ELR (cell line): ENCODE data around the gene CYTH2.

Source experiments
- DNase-seq: peaks from one replicate; pipeline ENCODE4 v3.0.0-alpha.2; 2015; ENCODE audit warnings: low read depth

CYTH2 gene

GRCh38 chr19:48469289-48469881, at the start of gene CYTH2:
Gene CYTH2 (plus strand): TSS chr19:48469369. CDS start chr19:48469508, 139 bp downstream.
- peak; percentile 84 for DNase-seq

GRCh38 chr19:48421548-48421947, 47.6 kb upstream of the CYTH2 start:
- no peak for DNase-seq

- peak; percentile 76 for DNase-seq
These were observed 44.4 kb upstream of the CYTH2 start for GRCh38 chr19:48424694-48425219.

GRCh38 chr19:48428670-48429069, 40.5 kb upstream of the CYTH2 start:
- no peak for DNase-seq

- no peak for DNase-seq
These were observed 35.8 kb upstream of the CYTH2 start for GRCh38 chr19:48433337-48433736.

- DNase-seq: no peak
These were observed 32.6 kb upstream of the CYTH2 start for GRCh38 chr19:48436586-48436985.

GRCh38 chr19:48441360-48442050, 27.7 kb upstream of the CYTH2 start:
- DNase-seq: no peak

- no peak for DNase-seq
These were observed 26.8 kb upstream of the CYTH2 start for GRCh38 chr19:48442116-48443035.

GRCh38 chr19:48443256-48443655, 25.9 kb upstream of the CYTH2 start:
- DNase-seq: no peak

- DNase-seq: no peak
These were observed 25.4 kb upstream of the CYTH2 start for GRCh38 chr19:48443731-48444128.

- no peak for DNase-seq
These were observed 24.8 kb upstream of the CYTH2 start for GRCh38 chr19:48444129-48444935.

- no peak for DNase-seq
These were observed 24.3 kb upstream of the CYTH2 start for GRCh38 chr19:48444936-48445200.

- peak; percentile 81 for DNase-seq
These were observed 23.9 kb upstream of the CYTH2 start for GRCh38 chr19:48445256-48445605.

GRCh38 chr19:48445606-48446481, 23.3 kb upstream of the CYTH2 start, which contains the start of gene GRWD1:
Gene GRWD1 (plus strand): TSS chr19:48445983. CDS start chr19:48446006, 23 bp downstream.
- DNase-seq: peak; percentile 99

- DNase-seq: no peak
These were observed 22.6 kb upstream of the CYTH2 start for GRCh38 chr19:48446579-48446978.

GRCh38 chr19:48448563-48448962, 20.6 kb upstream of the CYTH2 start:
- no peak for DNase-seq

- DNase-seq: no peak
These were observed 18.7 kb upstream of the CYTH2 start for GRCh38 chr19:48450441-48450840.

- no peak for DNase-seq
These were observed 18.3 kb upstream of the CYTH2 start for GRCh38 chr19:48450863-48451262.

- DNase-seq: no peak
These were observed 17.5 kb upstream of the CYTH2 start for GRCh38 chr19:48451624-48452023.

- DNase-seq: no peak
These were observed 16.6 kb upstream of the CYTH2 start for GRCh38 chr19:48452289-48453190.
